ENCODE results near the gene WSCD1.

WSCD1 gene

DNA sequence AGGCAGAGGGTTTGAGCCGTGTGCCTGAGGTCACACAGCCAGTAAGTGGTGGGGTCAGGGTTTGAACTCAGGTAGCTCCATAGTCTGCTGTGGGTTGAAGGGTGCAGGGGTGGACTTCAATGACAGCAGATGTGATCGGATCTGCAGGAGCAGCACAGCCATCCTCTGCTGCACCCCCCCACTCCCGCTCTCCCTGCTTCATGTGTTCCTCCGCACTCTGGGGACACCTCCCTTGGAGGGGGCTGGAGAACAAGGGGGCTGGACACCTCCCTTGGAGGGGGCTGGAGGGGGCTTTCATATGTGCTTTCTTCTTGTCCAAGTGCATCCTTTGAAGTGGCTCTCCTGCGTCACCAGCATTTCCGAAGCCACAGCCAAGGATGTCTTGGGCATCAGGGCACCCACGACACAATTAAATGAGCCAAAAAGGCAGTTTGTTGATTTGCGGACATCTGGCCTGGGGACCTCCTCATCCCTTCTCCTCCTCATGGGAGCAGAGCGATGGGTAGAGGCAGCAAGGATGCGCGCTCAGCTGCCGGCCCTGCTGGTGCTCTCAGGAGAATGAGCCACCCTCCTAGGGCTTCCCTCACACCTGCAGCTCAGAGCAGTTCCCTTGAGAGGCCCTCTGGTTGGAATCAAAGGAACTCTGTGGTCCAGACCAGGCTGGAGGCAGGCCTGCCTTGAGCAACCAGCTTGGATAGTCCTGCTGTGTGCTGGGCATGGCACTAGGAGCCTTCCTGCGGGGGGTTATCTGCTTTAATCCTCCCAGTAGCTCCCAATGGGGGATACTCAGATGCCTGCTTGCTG is 26.2 kb downstream of the WSCD1 start:
- no peak for TF ChIP-seq EZH2 (IDR thresholded peaks at IDR 0.05)
- no peak for TF ChIP-seq FOXP2 (optimal IDR thresholded peaks at IDR 0.05; ENCODE audit: control extremely low read depth, extremely low read length, insufficient read depth)
- TF ChIP-seq POLR2AphosphoS5 (IDR thresholded peaks at IDR 0.05; ENCODE audit: borderline replicate concordance, low read depth, low read length): no peak
- Histone ChIP-seq H3K36me3 (ENCODE audit: insufficient read depth, low read length) (no peaks in the 10 kb centered on the region), H3K4me3 (no peak overlapping the region), H3K9me3 (ENCODE audit: low read depth, low read length) (no peaks in the 10 kb centered on the region), H3K9ac (ENCODE audit: insufficient read length) (no peak overlapping the region), H3K27ac (no peak overlapping the region)
- no peak for DNase-seq (ENCODE audit: low read depth, low spot score)

DNA sequence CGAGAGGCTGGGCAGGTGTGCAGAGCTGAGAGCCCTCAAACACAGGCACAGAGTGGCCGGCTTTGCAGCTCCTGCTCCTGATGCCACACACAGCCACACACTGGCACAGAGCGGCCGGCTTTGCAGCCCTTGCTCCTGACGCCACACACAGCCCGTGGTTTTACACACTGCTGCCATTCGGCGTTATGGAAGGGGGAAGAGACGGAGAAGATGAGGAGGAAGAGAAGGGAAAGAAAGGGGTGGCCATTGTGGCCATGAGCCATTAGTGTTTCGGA is 26.8 kb downstream of the WSCD1 start:
- no peaks in the 10 kb centered on the region for H3K36me3 ChIP-seq (ENCODE audit: insufficient read depth, low read length)
- H3K9ac ChIP-seq (ENCODE audit: insufficient read length): no peak overlapping the region
- no peak for DNase-seq (ENCODE audit: low read depth, low spot score)
- no peak overlapping the region for H3K27ac ChIP-seq
- H3K9me3 ChIP-seq (ENCODE audit: low read depth, low read length): no peaks in the 10 kb centered on the region
- TF ChIP-seq EZH2 (IDR thresholded peaks at IDR 0.05) (no peak), FOXP2 (optimal IDR thresholded peaks at IDR 0.05; ENCODE audit: control extremely low read depth, extremely low read length, insufficient read depth) (no peak), POLR2AphosphoS5 (IDR thresholded peaks at IDR 0.05; ENCODE audit: borderline replicate concordance, low read depth, low read length) (no peak)
- no peak overlapping the region for H3K4me3 ChIP-seq

DNA sequence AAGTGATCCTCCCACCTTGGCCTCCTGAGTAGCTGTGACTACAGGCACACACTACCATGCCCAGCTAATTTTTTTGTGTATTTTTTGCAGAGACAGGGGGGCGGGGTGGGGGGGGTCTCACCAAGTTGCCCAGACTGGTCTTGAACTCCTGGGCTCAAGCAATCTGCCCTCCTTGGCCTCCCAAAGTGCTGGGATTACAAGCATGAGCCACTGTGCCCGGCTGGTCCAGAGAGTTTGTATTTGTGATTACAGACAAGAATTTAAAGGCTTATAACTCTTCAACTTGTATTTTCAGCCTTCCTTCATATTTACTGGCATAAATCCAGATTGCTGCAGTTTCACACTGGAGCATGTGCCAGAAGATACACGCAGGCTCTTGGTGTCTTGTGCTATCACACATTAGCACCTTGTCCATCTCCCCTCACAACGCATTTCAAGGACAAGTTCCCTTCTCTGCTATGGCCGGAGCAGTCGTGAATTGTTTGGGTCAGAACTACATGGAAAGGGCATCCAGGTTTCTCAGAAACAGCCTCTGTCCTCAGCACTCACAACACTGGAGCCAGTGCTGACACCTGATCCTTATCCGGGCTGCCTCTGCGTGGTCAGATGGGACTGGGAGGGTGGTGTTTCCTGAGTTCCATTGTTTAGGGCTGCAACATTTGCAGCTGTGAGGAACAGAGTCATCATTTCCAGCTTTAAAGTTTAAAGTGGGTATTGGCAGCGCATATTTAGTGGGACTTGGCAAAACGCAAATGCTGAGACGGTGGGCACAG is 28.1 kb downstream of the WSCD1 start:
- no peak for DNase-seq (ENCODE audit: low read depth, low spot score)
- TF ChIP-seq EZH2 (IDR thresholded peaks at IDR 0.05): no peak
- no peak for TF ChIP-seq POLR2AphosphoS5 (IDR thresholded peaks at IDR 0.05; ENCODE audit: borderline replicate concordance, low read depth, low read length)
- no peak for TF ChIP-seq FOXP2 (optimal IDR thresholded peaks at IDR 0.05; ENCODE audit: control extremely low read depth, extremely low read length, insufficient read depth)

GRCh38 chr17:6098823-6099180 is 28.6 kb downstream of the WSCD1 start:
- Histone ChIP-seq H3K4me3 (no peak overlapping the region), H3K9ac (ENCODE audit: insufficient read length) (no peak overlapping the region), H3K9me3 (ENCODE audit: low read depth, low read length) (no peaks in the 10 kb centered on the region), H3K27ac (no peak overlapping the region), H3K36me3 (ENCODE audit: insufficient read depth, low read length) (no peaks in the 10 kb centered on the region)
- no peak for TF ChIP-seq EZH2 (IDR thresholded peaks at IDR 0.05)
- TF ChIP-seq POLR2AphosphoS5 (IDR thresholded peaks at IDR 0.05; ENCODE audit: borderline replicate concordance, low read depth, low read length): no peak
- no peak for TF ChIP-seq FOXP2 (optimal IDR thresholded peaks at IDR 0.05; ENCODE audit: control extremely low read depth, extremely low read length, insufficient read depth)
- DNase-seq (ENCODE audit: low read depth, low spot score): no peak

More for the DNA sequence above, 28.1 kb downstream of the WSCD1 start:
- Histone ChIP-seq H3K36me3 (ENCODE audit: insufficient read depth, low read length) (no peaks in the 10 kb centered on the region), H3K27ac (no peak overlapping the region), H3K9ac (ENCODE audit: insufficient read length) (no peak overlapping the region), H3K9me3 (ENCODE audit: low read depth, low read length) (no peaks in the 10 kb centered on the region), H3K4me3 (no peak overlapping the region)

DNA sequence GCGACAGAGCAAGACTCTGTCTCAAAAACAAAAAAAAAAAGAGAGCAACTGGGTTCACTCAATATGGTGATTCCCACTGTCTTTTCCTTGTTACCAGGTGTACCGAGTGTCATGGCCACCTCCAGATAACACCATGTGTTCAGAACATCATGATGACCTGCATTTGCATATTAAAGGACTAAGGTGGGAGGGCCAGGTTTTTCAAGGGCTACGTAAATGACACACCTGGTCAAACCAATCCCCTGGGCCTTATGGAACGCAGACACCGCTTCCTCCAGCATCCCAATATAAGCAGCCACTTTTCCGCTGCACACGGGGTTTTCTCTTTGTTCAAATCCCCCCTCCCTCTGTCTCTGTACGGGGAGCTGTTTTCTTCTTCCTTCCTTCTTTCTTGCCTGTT is 29.3 kb downstream of the WSCD1 start:
- Histone ChIP-seq H3K9ac (ENCODE audit: insufficient read length) (no peak overlapping the region), H3K9me3 (ENCODE audit: low read depth, low read length) (no peaks in the 10 kb centered on the region), H3K36me3 (ENCODE audit: insufficient read depth, low read length) (no peaks in the 10 kb centered on the region), H3K4me3 (no peak overlapping the region), H3K27ac (no peak overlapping the region)
- no peak for DNase-seq (ENCODE audit: low read depth, low spot score)
- TF ChIP-seq FOXP2 (optimal IDR thresholded peaks at IDR 0.05; ENCODE audit: control extremely low read depth, extremely low read length, insufficient read depth): no peak
- no peak for TF ChIP-seq POLR2AphosphoS5 (IDR thresholded peaks at IDR 0.05; ENCODE audit: borderline replicate concordance, low read depth, low read length)
- TF ChIP-seq EZH2 (IDR thresholded peaks at IDR 0.05): no peak

- TF ChIP-seq EZH2 (IDR thresholded peaks at IDR 0.05): no peak
- no peak overlapping the region for H3K27ac ChIP-seq
- no peaks in the 10 kb centered on the region for H3K36me3 ChIP-seq (ENCODE audit: insufficient read depth, low read length)
- H3K9me3 ChIP-seq (ENCODE audit: low read depth, low read length): no peaks in the 10 kb centered on the region
- H3K9ac ChIP-seq (ENCODE audit: insufficient read length): no peak overlapping the region
- DNase-seq (ENCODE audit: low read depth, low spot score): no peak
- no peak overlapping the region for H3K4me3 ChIP-seq
Observed at GRCh38 chr17:6100146-6100545, 30.0 kb downstream of the WSCD1 start.

DNA sequence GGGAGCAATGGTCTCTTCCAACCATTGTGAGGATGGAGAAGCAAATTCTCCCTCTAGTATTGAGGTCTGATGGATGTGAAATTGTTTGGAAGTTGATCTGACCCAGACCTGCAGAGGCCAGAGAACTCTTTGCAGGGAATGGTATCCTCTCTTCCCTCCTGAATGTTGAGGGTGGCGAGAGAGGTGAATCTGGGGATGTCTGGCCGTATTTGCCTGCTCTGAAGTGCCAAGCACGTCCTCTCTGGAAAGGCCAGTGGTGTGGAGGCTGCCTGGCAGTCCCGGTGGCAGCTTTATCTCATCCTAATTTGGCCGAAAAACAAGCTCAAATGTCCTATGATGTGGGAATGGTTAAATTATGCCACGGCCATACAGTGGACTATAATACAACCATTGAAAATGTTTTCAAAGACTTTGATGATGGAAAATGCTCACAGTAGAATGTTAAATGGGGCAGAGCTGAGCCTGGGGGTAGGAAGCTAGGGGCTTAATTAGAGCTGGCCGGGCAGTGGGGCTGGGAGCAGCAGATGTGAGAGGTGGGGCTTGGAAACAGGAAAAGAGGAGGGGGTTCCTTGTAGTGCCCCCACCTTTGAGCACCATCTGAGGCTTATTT is 30.8 kb downstream of the WSCD1 start:
- no peak for DNase-seq (ENCODE audit: low read depth, low spot score)
- Histone ChIP-seq H3K4me3 (no peak overlapping the region), H3K36me3 (ENCODE audit: insufficient read depth, low read length) (no peaks in the 10 kb centered on the region), H3K9me3 (ENCODE audit: low read depth, low read length) (no peaks in the 10 kb centered on the region), H3K27ac (no peak overlapping the region), H3K9ac (ENCODE audit: insufficient read length) (no peak overlapping the region)
- TF ChIP-seq EZH2 (IDR thresholded peaks at IDR 0.05) (no peak), POLR2AphosphoS5 (IDR thresholded peaks at IDR 0.05; ENCODE audit: borderline replicate concordance, low read depth, low read length) (no peak), FOXP2 (optimal IDR thresholded peaks at IDR 0.05; ENCODE audit: control extremely low read depth, extremely low read length, insufficient read depth) (no peak)

DNA sequence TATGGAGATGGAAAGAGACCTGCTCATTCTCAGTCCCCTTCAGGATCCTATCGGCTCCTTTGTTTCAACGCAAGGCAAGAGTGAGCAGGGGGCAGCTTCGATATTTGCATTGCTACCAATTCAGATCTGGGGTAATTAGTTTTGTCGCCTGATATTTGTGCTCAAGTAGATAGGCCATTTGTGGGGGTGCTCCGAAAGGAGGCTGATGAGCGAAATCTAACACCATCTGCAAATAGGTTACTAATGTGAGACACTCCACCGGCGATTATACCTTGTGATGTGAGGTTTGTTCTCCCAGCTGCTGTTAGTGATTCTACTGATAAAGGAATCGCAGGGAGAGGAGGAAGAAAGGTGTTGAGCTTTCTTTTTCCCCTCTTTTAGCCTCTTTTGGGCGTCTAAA is 31.5 kb downstream of the WSCD1 start:
- DNase-seq (ENCODE audit: low read depth, low spot score): no peak
- H3K36me3 ChIP-seq (ENCODE audit: insufficient read depth, low read length): no peaks in the 10 kb centered on the region
- no peak overlapping the region for H3K4me3 ChIP-seq
- no peaks in the 10 kb centered on the region for H3K9me3 ChIP-seq (ENCODE audit: low read depth, low read length)
- no peak overlapping the region for H3K9ac ChIP-seq (ENCODE audit: insufficient read length)
- TF ChIP-seq FOXP2 (optimal IDR thresholded peaks at IDR 0.05; ENCODE audit: control extremely low read depth, extremely low read length, insufficient read depth) (no peak), POLR2AphosphoS5 (IDR thresholded peaks at IDR 0.05; ENCODE audit: borderline replicate concordance, low read depth, low read length) (no peak), EZH2 (IDR thresholded peaks at IDR 0.05) (no peak)
- no peak overlapping the region for H3K27ac ChIP-seq
